H9 (cell line): ENCODE data around the gene SLC22A3. TPM values are rescaled to one million over a fixed set of nuclear protein-coding genes. Genes with fewer than 3 reads are reported as not detected.

Experiments
- DNase-seq: peaks from one replicate; pipeline ENCODE4 v3.0.0-alpha.2; 2017
- H2AFZ ChIP-seq: one replicate; pipeline ENCODE4 v1.6.1; 2013; ENCODE audit warnings: mild to moderate bottlenecking, low read length, control low read depth, moderate library complexity
- H2AK5ac ChIP-seq: 2 replicates; pipeline ENCODE4 v1.6.1; 2013; ENCODE audit warnings: low read length, control low read depth, mixed read lengths; ENCODE audit not compliant: insufficient read length
- H2BK120ac ChIP-seq: one replicate; pipeline ENCODE4 v1.6.1; 2013; ENCODE audit warnings: low read depth, mild to moderate bottlenecking, low read length, control low read depth, inconsistent platforms; ENCODE audit not compliant: poor library complexity, severe bottlenecking
- H2BK12ac ChIP-seq: 2 replicates; pipeline ENCODE4 v1.6.1; 2013; ENCODE audit warnings: low read length, control low read depth, mixed read lengths, low read depth; ENCODE audit not compliant: insufficient read length
- H2BK15ac ChIP-seq: 2 replicates; pipeline ENCODE4 v1.6.1; 2013; ENCODE audit warnings: low read depth, low read length, control low read depth
- H2BK20ac ChIP-seq: one replicate; pipeline ENCODE4 v1.6.1; 2013; ENCODE audit warnings: low read depth, mild to moderate bottlenecking, low read length, control low read depth, inconsistent platforms; ENCODE audit not compliant: poor library complexity, severe bottlenecking
- H2BK5ac ChIP-seq: 2 replicates; pipeline ENCODE4 v1.6.1; 2013; ENCODE audit warnings: low read length, control low read depth, mixed read lengths; ENCODE audit not compliant: insufficient read length
- H3K14ac ChIP-seq: 2 replicates; pipeline ENCODE4 v1.6.1; 2013; ENCODE audit warnings: low read length, control low read depth; ENCODE audit not compliant: insufficient read depth
- H3K18ac ChIP-seq: 2 replicates; pipeline ENCODE4 v1.6.1; 2013; ENCODE audit warnings: low read depth, mild to moderate bottlenecking, mixed read lengths, low read length, control low read depth; ENCODE audit not compliant: insufficient read length
- H3K23ac ChIP-seq: 2 replicates; pipeline ENCODE4 v1.6.1; 2013; ENCODE audit warnings: low read length, control low read depth, mixed read lengths, low read depth; ENCODE audit not compliant: insufficient read length
- H3K23me2 ChIP-seq: 2 replicates; pipeline ENCODE4 v1.6.1; 2013; ENCODE audit warnings: low read depth, mild to moderate bottlenecking, mixed read lengths, low read length, control low read depth; ENCODE audit not compliant: insufficient read length, poor library complexity, severe bottlenecking
- H3K27ac ChIP-seq: 2 replicates; pipeline ENCODE4 v1.5.1; 2013; ENCODE audit warnings: low read length, control low read depth, mixed read lengths, low read depth; ENCODE audit not compliant: insufficient read length
- H3K27me3 ChIP-seq: 2 replicates; pipeline ENCODE4 v1.6.1; 2013; ENCODE audit warnings: low read length, control low read depth, inconsistent platforms; ENCODE audit not compliant: insufficient read depth
- H3K4ac ChIP-seq: 2 replicates; pipeline ENCODE4 v1.6.1; 2013; ENCODE audit warnings: low read depth, mild to moderate bottlenecking, control low read depth, inconsistent platforms, low read length, moderate library complexity
- H3K4me1 ChIP-seq: 2 replicates; pipeline ENCODE4 v1.6.1; 2013; ENCODE audit warnings: low read length, control low read depth, inconsistent platforms; ENCODE audit not compliant: insufficient read depth
- H3K4me2 ChIP-seq: 2 replicates; pipeline ENCODE4 v1.6.1; 2013; ENCODE audit warnings: low read length, control low read depth, mixed read lengths; ENCODE audit not compliant: insufficient read length, insufficient read depth
- H3K56ac ChIP-seq: 2 replicates; pipeline ENCODE4 v1.6.1; 2013; ENCODE audit warnings: low read depth, mild to moderate bottlenecking, mixed read lengths, low read length, control low read depth; ENCODE audit not compliant: insufficient read length
- H3K79me1 ChIP-seq: 2 replicates; pipeline ENCODE4 v1.6.1; 2013; ENCODE audit warnings: low read depth, mild to moderate bottlenecking, moderate library complexity, low read length, control low read depth, inconsistent platforms; ENCODE audit not compliant: insufficient read depth, poor library complexity, severe bottlenecking
- H3K79me2 ChIP-seq: 2 replicates; pipeline ENCODE4 v1.6.1; 2013; ENCODE audit warnings: low read length, control low read depth, inconsistent platforms; ENCODE audit not compliant: insufficient read depth
- H3K9ac ChIP-seq: 2 replicates; pipeline ENCODE4 v1.6.1; 2013; ENCODE audit warnings: low read length, control low read depth, mixed read lengths; ENCODE audit not compliant: insufficient read length; ENCODE audit errors: extremely low read depth
- H3K9me3 ChIP-seq: one replicate; pipeline ENCODE4 v1.6.1; 2013; ENCODE audit warnings: low read depth, low read length, inconsistent platforms; ENCODE audit not compliant: control insufficient read depth
- H3T11ph ChIP-seq: one replicate; pipeline ENCODE4 v1.6.1; 2013; ENCODE audit warnings: mild to moderate bottlenecking, low read length, control low read depth, inconsistent platforms
- H4K20me1 ChIP-seq: one replicate; pipeline ENCODE4 v1.6.1; 2013; ENCODE audit not compliant: control insufficient read depth, insufficient read length, insufficient read depth
- H4K5ac ChIP-seq: 2 replicates; pipeline ENCODE4 v1.6.1; 2013; ENCODE audit warnings: low read depth, mild to moderate bottlenecking, mixed read lengths, low read length, control low read depth; ENCODE audit not compliant: insufficient read length
- H4K8ac ChIP-seq: replicated peaks from 2 replicates; pipeline ENCODE4 v1.6.1; 2013; ENCODE audit warnings: low read length, control low read depth, mixed read lengths, low read depth; ENCODE audit not compliant: insufficient read length
- H4K91ac ChIP-seq: 2 replicates; pipeline ENCODE4 v1.6.1; 2013; ENCODE audit warnings: low read depth, mild to moderate bottlenecking, moderate library complexity, mixed read lengths, low read length, control low read depth; ENCODE audit not compliant: insufficient read length
- H3K27ac Mint-ChIP-seq, 3 experiments: 2 replicates in 2 of 3; 3 replicates in 1 of 3; pipeline ENCODE4 v1.8.0; 2020 to 2021; ENCODE audit warnings: mixed read lengths in 3 of 3, mild to moderate bottlenecking in 1 of 3, moderate library complexity in 1 of 3
- H3K27me3 Mint-ChIP-seq: 2 replicates; pipeline ENCODE4 v1.8.0; 2021; ENCODE audit warnings: low read depth, mild to moderate bottlenecking, moderate library complexity, mixed read lengths
- H3K36me3 Mint-ChIP-seq, 3 experiments: 2 replicates in 2 of 3; 3 replicates in 1 of 3; pipeline ENCODE4 v1.8.0; 2020 to 2021; ENCODE audit warnings: low read depth in 3 of 3, mixed read lengths in 3 of 3; ENCODE audit not compliant: insufficient read depth in 1 of 3
- H3K4me1 Mint-ChIP-seq, 2 experiments: 2 replicates each; pipeline ENCODE4 v1.8.0; 2020; ENCODE audit warnings: mixed read lengths in 2 of 2
- H3K4me3 Mint-ChIP-seq, 2 experiments: 2 replicates in 1 of 2; 3 replicates in 1 of 2; pipeline ENCODE4 v1.8.0; 2020 to 2021; ENCODE audit warnings: mild to moderate bottlenecking in 2 of 2, mixed read lengths in 2 of 2, moderate library complexity in 1 of 2
- H3K9me3 Mint-ChIP-seq, 2 experiments: 2 replicates in 1 of 2; 3 replicates in 1 of 2; pipeline ENCODE4 v1.8.0; 2020; ENCODE audit warnings: mild to moderate bottlenecking in 2 of 2, mixed read lengths in 2 of 2, moderate library complexity in 1 of 2
- CTCF ChIP-seq: fragments of 200-600 bp; sonication (generic); conservative IDR thresholded peaks from 3 replicates; pipeline ENCODE4 v1.8.0; 2021; ENCODE audit warnings: antibody characterized with exemption, mild to moderate bottlenecking
- WGBS: extraction: QIAGEN DNeasy Blood & Tissue Kit; methylation state at CpG from one replicate; pipeline ENCODE4 v1.1.7; 2013; ENCODE audit warnings: missing lambda C conversion rate, low lambda C conversion rate, mixed read lengths; ENCODE audit not compliant: insufficient read length; ENCODE audit errors: extremely low coverage; 5-methylcytosine and 5-hydroxymethylcytosine counted together
- total RNA-seq: library from RNA; stranded (reverse); gene quantifications from 2 replicates; pipeline ENCODE4 v1.2.1, GENCODE V29; 2021

The SLC22A3 gene
- total RNA-seq, 1 experiment from 2014 or later, result 2.7 TPM

DNA sequence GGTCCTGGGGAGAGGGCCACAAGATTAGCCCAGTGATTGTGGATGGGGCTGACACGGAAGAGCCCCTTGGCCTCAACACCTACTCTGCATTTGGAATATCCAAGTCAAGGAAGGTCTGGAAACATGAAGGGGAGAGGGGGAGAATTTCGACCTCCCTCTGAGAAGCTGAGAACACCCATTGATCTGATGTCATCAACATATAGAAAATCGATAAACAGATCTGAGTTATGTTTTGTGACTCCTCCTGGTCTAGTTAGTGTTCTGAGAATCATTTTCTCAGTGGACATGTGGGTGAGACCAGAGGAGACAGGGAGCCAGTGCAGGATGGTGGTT, 108.0 kb downstream of the SLC22A3 start:
- no CpG with 5 or more reads among the region's 3 CpGs for WGBS
- Histone ChIP-seq H3K27ac (no peak overlapping the region), H3K23me2 (no peaks in the 10 kb centered on the region), H2AK5ac (no peak overlapping the region), H3K14ac (no peak overlapping the region), H3K56ac (no peak overlapping the region), H2BK12ac (no peak overlapping the region), H3K23ac (no peak overlapping the region), H3K4ac (no peak overlapping the region), H3K79me1 (no peaks in the 10 kb centered on the region), H4K91ac (no peak overlapping the region), H2BK120ac (no peak overlapping the region), H3K18ac (no peak overlapping the region), H3T11ph (no peak overlapping the region), H3K27me3 (no peaks in the 10 kb centered on the region), H3K9me3 (no peaks in the 10 kb centered on the region), H2AFZ (no peak overlapping the region), H2BK20ac (no peak overlapping the region), H4K5ac (no peak overlapping the region), H2BK5ac (no peak overlapping the region), H3K4me2 (no peak overlapping the region), H4K8ac (no peak overlapping the region), H2BK15ac (no peak overlapping the region), H4K20me1 (peaks cover 2% of the 10 kb centered on the region), H3K4me1 (no peaks in the 10 kb centered on the region), H3K9ac (no peak overlapping the region), H3K79me2 (no peaks in the 10 kb centered on the region)
- Mint-ChIP-seq H3K36me3 (no peaks in the 10 kb centered on the region), H3K9me3 (no peaks in the 10 kb centered on the region), H3K27ac (no peak overlapping the region), H3K27me3 (no peaks in the 10 kb centered on the region), H3K4me1 (peaks cover 0 to 8% of the 10 kb centered on the region in 2 experiments; a peak in 2 of 4 replicates), H3K4me3 (no peak overlapping the region)
- DNase-seq, result no peak
- no peak; the same call in 2 of the 3 replicates for TF ChIP-seq CTCF
